ENCODE results near the gene SLC45A2.

Gene SLC45A2

DNA sequence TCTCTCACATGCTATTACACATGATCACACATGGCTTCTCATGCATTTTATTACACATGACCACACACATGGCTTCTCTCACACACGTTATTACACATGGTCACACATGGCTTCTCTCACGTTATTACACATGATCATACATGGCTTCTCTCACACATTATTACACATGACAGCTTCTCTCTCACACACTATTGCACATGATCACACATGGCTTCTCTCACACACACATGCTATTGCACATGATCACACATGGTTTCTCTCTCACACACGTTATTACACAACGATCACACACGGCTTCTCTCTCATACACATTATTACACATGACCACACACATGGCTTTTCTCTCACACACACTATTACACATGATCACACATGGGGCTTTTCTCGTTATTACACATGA lies 954 bp upstream of the SLC45A2 start:
- TF ChIP-seq SNAI2 (CRISPR knock-in tag; IDR thresholded peaks at IDR 0.05) (no peak), ZNF70 (CRISPR knock-in tag; IDR thresholded peaks at IDR 0.05) (no peak)
- no peak for ATAC-seq

DNA sequence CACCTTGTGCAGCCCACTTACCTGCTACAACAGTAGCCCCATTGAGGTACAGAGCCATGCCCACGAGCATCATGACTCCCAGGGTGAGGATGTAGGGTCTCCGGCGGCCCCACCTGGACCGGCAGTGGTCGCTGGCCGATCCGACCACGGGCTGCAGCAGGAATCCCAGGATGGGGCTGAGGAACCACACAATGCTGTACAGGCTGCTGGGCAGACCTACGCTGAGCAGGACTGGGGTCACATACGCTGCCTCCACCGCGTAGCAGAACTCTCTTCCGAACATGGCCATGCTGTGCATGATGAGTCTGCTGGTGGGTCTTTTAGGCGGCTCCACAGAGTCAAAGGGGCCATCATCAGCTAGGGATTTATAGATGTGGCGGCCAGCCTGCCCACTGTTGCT lies 315 bp downstream of the SLC45A2 start:
- no peak for TF ChIP-seq ARNTL (CRISPR knock-in tag; IDR thresholded peaks at IDR 0.05; ENCODE audit: borderline replicate concordance, low read depth)
- TF ChIP-seq PPARA (CRISPR knock-in tag; IDR thresholded peaks at IDR 0.05; ENCODE audit: borderline replicate concordance), result no peak
- TF ChIP-seq ZFP3 (CRISPR knock-in tag; IDR thresholded peaks at IDR 0.05), result no peak
- TF ChIP-seq, protein P1, sequence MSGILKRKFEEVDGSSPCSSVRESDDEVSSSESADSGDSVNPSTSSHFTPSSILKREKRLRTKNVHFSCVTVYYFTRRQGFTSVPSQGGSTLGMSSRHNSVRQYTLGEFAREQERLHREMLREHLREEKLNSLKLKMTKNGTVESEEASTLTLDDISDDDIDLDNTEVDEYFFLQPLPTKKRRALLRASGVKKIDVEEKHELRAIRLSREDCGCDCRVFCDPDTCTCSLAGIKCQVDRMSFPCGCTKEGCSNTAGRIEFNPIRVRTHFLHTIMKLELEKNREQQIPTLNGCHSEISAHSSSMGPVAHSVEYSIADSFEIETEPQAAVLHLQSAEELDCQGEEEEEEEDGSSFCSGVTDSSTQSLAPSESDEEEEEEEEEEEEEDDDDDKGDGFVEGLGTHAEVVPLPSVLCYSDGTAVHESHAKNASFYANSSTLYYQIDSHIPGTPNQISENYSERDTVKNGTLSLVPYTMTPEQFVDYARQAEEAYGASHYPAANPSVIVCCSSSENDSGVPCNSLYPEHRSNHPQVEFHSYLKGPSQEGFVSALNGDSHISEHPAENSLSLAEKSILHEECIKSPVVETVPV (CRISPR knock-in tag; IDR thresholded peaks at IDR 0.05), result no peak
- TF ChIP-seq, protein P2, sequence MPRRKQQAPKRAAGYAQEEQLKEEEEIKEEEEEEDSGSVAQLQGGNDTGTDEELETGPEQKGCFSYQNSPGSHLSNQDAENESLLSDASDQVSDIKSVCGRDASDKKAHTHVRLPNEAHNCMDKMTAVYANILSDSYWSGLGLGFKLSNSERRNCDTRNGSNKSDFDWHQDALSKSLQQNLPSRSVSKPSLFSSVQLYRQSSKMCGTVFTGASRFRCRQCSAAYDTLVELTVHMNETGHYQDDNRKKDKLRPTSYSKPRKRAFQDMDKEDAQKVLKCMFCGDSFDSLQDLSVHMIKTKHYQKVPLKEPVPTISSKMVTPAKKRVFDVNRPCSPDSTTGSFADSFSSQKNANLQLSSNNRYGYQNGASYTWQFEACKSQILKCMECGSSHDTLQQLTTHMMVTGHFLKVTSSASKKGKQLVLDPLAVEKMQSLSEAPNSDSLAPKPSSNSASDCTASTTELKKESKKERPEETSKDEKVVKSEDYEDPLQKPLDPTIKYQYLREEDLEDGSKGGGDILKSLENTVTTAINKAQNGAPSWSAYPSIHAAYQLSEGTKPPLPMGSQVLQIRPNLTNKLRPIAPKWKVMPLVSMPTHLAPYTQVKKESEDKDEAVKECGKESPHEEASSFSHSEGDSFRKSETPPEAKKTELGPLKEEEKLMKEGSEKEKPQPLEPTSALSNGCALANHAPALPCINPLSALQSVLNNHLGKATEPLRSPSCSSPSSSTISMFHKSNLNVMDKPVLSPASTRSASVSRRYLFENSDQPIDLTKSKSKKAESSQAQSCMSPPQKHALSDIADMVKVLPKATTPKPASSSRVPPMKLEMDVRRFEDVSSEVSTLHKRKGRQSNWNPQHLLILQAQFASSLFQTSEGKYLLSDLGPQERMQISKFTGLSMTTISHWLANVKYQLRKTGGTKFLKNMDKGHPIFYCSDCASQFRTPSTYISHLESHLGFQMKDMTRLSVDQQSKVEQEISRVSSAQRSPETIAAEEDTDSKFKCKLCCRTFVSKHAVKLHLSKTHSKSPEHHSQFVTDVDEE (CRISPR knock-in tag; IDR thresholded peaks at IDR 0.05), result no peak
- no peak for TF ChIP-seq GLIS3 (CRISPR knock-in tag; IDR thresholded peaks at IDR 0.05)
- no peak for TF ChIP-seq OSR1 (CRISPR knock-in tag; IDR thresholded peaks at IDR 0.05)
- TF ChIP-seq ISL1 (CRISPR knock-in tag; IDR thresholded peaks at IDR 0.05), result no peak
- TF ChIP-seq ESRRG (CRISPR knock-in tag; IDR thresholded peaks at IDR 0.05), result no peak
- no peak for TF ChIP-seq SNAI2 (CRISPR knock-in tag; IDR thresholded peaks at IDR 0.05)
- TF ChIP-seq ZC3H10 (CRISPR knock-in tag; IDR thresholded peaks at IDR 0.05), result no peak
- no peak for TF ChIP-seq TOX (CRISPR knock-in tag; IDR thresholded peaks at IDR 0.05; ENCODE audit: borderline replicate concordance)
- TF ChIP-seq, protein P3, sequence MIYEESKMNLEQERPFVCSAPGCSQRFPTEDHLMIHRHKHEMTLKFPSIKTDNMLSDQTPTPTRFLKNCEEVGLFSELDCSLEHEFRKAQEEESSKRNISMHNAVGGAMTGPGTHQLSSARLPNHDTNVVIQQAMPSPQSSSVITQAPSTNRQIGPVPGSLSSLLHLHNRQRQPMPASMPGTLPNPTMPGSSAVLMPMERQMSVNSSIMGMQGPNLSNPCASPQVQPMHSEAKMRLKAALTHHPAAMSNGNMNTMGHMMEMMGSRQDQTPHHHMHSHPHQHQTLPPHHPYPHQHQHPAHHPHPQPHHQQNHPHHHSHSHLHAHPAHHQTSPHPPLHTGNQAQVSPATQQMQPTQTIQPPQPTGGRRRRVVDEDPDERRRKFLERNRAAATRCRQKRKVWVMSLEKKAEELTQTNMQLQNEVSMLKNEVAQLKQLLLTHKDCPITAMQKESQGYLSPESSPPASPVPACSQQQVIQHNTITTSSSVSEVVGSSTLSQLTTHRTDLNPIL (CRISPR knock-in tag; IDR thresholded peaks at IDR 0.05; ENCODE audit: low read depth), result no peak
- TF ChIP-seq, protein P4, sequence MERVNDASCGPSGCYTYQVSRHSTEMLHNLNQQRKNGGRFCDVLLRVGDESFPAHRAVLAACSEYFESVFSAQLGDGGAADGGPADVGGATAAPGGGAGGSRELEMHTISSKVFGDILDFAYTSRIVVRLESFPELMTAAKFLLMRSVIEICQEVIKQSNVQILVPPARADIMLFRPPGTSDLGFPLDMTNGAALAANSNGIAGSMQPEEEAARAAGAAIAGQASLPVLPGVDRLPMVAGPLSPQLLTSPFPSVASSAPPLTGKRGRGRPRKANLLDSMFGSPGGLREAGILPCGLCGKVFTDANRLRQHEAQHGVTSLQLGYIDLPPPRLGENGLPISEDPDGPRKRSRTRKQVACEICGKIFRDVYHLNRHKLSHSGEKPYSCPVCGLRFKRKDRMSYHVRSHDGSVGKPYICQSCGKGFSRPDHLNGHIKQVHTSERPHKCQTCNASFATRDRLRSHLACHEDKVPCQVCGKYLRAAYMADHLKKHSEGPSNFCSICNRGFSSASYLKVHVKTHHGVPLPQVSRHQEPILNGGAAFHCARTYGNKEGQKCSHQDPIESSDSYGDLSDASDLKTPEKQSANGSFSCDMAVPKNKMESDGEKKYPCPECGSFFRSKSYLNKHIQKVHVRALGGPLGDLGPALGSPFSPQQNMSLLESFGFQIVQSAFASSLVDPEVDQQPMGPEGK (CRISPR knock-in tag; IDR thresholded peaks at IDR 0.05; ENCODE audit: borderline replicate concordance), result no peak
- TF ChIP-seq ZNF8 (CRISPR knock-in tag; IDR thresholded peaks at IDR 0.05), result no peak
- TF ChIP-seq ZNF70 (CRISPR knock-in tag; IDR thresholded peaks at IDR 0.05), result no peak
- TF ChIP-seq, protein P5, sequence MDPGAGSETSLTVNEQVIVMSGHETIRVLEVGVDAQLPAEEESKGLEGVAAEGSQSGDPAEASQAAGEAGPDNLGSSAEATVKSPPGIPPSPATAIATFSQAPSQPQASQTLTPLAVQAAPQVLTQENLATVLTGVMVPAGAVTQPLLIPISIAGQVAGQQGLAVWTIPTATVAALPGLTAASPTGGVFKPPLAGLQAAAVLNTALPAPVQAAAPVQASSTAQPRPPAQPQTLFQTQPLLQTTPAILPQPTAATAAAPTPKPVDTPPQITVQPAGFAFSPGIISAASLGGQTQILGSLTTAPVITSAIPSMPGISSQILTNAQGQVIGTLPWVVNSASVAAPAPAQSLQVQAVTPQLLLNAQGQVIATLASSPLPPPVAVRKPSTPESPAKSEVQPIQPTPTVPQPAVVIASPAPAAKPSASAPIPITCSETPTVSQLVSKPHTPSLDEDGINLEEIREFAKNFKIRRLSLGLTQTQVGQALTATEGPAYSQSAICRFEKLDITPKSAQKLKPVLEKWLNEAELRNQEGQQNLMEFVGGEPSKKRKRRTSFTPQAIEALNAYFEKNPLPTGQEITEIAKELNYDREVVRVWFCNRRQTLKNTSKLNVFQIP (CRISPR knock-in tag; IDR thresholded peaks at IDR 0.05; ENCODE audit: borderline replicate concordance, low read depth), result no peak
- no peak for TF ChIP-seq CSDC2 (CRISPR knock-in tag; IDR thresholded peaks at IDR 0.05)
- no peak for TF ChIP-seq ZNF565 (CRISPR knock-in tag; conservative IDR thresholded peaks at IDR 0.05; ENCODE audit: low read depth)
- TF ChIP-seq RARB (CRISPR knock-in tag; IDR thresholded peaks at IDR 0.05), result no peak
- no peak for ATAC-seq

DNA sequence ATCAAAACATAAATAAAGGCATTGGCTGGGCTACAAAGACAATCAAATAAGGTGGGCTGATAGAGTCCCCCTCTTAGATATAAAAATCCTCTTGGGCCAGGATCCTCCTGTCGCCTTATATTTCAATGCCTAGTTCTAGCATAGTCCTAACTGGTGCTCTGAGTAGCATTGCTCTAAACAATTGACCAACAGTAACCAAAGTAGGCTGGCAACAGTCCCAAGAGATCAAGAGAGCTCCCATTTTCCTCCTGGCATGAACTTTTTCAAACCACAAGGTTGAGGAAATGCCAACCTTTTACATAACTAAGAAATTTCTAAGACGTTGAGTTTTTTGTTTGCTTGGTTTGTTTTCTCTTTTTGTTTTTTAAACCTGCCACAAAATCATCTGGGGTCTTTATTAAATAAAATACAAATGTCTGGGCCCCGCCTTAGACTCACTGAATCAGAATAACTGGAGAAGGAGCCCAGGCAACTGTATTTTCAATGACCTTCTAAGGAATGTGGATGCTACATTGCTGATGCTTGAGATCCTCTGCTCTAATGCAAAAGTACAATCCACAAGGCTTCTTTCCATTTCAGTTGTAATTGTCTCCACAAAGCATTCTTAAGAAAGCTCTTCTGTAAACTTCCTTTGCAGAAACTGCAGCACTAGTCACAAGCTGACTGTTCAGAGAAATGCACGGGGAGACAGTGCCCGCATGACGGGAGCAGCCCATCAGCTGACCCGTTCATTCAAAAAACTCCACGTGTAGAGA lies 2.9 kb downstream of the SLC45A2 start:
- ATAC-seq, result peak; percentile 19; the same call in 2 of the 3 replicates
- TF ChIP-seq ZNF8 (CRISPR knock-in tag; IDR thresholded peaks at IDR 0.05) (no peak), ZC3H10 (CRISPR knock-in tag; IDR thresholded peaks at IDR 0.05) (no peak), ARNTL (CRISPR knock-in tag; IDR thresholded peaks at IDR 0.05; ENCODE audit: borderline replicate concordance, low read depth) (no peak), ESRRG (CRISPR knock-in tag; IDR thresholded peaks at IDR 0.05) (no peak), ZFP3 (CRISPR knock-in tag; IDR thresholded peaks at IDR 0.05) (no peak), RARB (CRISPR knock-in tag; IDR thresholded peaks at IDR 0.05) (no peak), ZFP30 (CRISPR knock-in tag; IDR thresholded peaks at IDR 0.05) (no peak)
- TF ChIP-seq, protein P5 (CRISPR knock-in tag; IDR thresholded peaks at IDR 0.05; ENCODE audit: borderline replicate concordance, low read depth), result no peak
- TF ChIP-seq, protein P4 (CRISPR knock-in tag; IDR thresholded peaks at IDR 0.05; ENCODE audit: borderline replicate concordance), result no peak

Data from SK-N-SH treated with all-trans-retinoic acid at 6 μM for 48 hours (cell line).